ENCODE measurements around the gene MEGF11.
"Not testable (repeated sequence)": the region's sequence is repeated elsewhere in the genome, so short reads cannot be mapped to it uniquely, and the experiment has no call there.

MEGF11 gene

GRCh38 chr15:66278671-66279070 lies 25.1 kb upstream of the MEGF11 start:
- Histone ChIP-seq H3K27ac (no peak overlapping the region), H3K4me3 (no peak overlapping the region)

GRCh38 chr15:66278056-66278455 lies 24.5 kb upstream of the MEGF11 start:
- H3K27ac ChIP-seq: no peak overlapping the region
- no peak overlapping the region for H3K4me3 ChIP-seq

GRCh38 chr15:66276546-66276945 lies 23.0 kb upstream of the MEGF11 start:
- H3K4me3 ChIP-seq: no peak overlapping the region
- no peak overlapping the region for H3K27ac ChIP-seq

- no peak overlapping the region for H3K4me3 ChIP-seq
- no peak overlapping the region for H3K27ac ChIP-seq
These were observed 21.8 kb upstream of the MEGF11 start for GRCh38 chr15:66275352-66275751.

GRCh38 chr15:66270932-66271331 lies 17.4 kb upstream of the MEGF11 start:
- no peak overlapping the region for H3K27ac ChIP-seq
- no peak overlapping the region for H3K4me3 ChIP-seq

GRCh38 chr15:66269326-66270090 lies 16.0 kb upstream of the MEGF11 start:
- no peak overlapping the region for H3K4me3 ChIP-seq
- no peak overlapping the region for H3K27ac ChIP-seq

- H3K27ac ChIP-seq: no peak overlapping the region
- no peak overlapping the region for H3K4me3 ChIP-seq
These were observed 11.4 kb upstream of the MEGF11 start for GRCh38 chr15:66264859-66265513.

GRCh38 chr15:66262837-66263236 lies 9.3 kb upstream of the MEGF11 start:
- not testable (repeated sequence) for H3K4me3 ChIP-seq, H3K27ac ChIP-seq

GRCh38 chr15:66261056-66261455 lies 7.5 kb upstream of the MEGF11 start:
- H3K4me3 ChIP-seq: no peak overlapping the region
- no peak overlapping the region for H3K27ac ChIP-seq

- Histone ChIP-seq H3K4me3 (no peak overlapping the region), H3K27ac (no peak overlapping the region)
These were observed 3.1 kb upstream of the MEGF11 start for GRCh38 chr15:66256692-66257091.

- H3K4me3 ChIP-seq: no peak overlapping the region
- no peak overlapping the region for H3K27ac ChIP-seq
These were observed 1.6 kb upstream of the MEGF11 start for GRCh38 chr15:66254951-66255676.

- H3K27ac ChIP-seq: no peak overlapping the region
- H3K4me3 ChIP-seq: peak overlapping the region in 3 of 7 experiments; percentile 24 to 48 (median 40)
These were observed 770 bp upstream of the MEGF11 start for GRCh38 chr15:66254089-66254950.

- H3K4me3 ChIP-seq: peak overlapping the region; percentile 17 to 48 (median 24)
- H3K27ac ChIP-seq: no peak overlapping the region
These were observed 699 bp downstream of the MEGF11 start for GRCh38 chr15:66252685-66253417.

- Histone ChIP-seq H3K27ac (no peak overlapping the region), H3K4me3 (peak overlapping the region; percentile 17 to 48 (median 24))
These were observed 1.5 kb downstream of the MEGF11 start for GRCh38 chr15:66251790-66252684.

- Histone ChIP-seq H3K4me3 (no peak overlapping the region), H3K27ac (no peak overlapping the region)
These were observed 2.3 kb downstream of the MEGF11 start for GRCh38 chr15:66251065-66251789.

GRCh38 chr15:66249605-66250174 lies 3.9 kb downstream of the MEGF11 start:
- H3K27ac ChIP-seq: no peak overlapping the region
- no peak overlapping the region for H3K4me3 ChIP-seq

- Histone ChIP-seq H3K27ac (no peak overlapping the region), H3K4me3 (no peak overlapping the region)
These were observed 6.6 kb downstream of the MEGF11 start for GRCh38 chr15:66246937-66247336.
